Keratinocyte (primary cell): ENCODE data around the gene FURIN. TPM values are rescaled to one million over a fixed set of nuclear protein-coding genes. Genes with fewer than 3 reads are reported as not detected.
A peak's percentile ranks its signal among the peaks of the same experiment; 100 is the strongest.

ENCODE experiments used
- DNase-seq: peaks from one replicate; pipeline ENCODE4 v3.0.0-alpha.2; 2011; ENCODE audit warnings: low read depth, missing footprints, low spot score
- FAIRE-seq: peaks from 2 replicates; lab custom pipeline; 2011; peaks lifted over from hg19 to GRCh38; lab: Jason Lieb, UNC
- H2AFZ ChIP-seq: 2 replicates; pipeline ENCODE4 v1.6.0; 2012; ENCODE audit warnings: low read length, control low read depth, inconsistent platforms; ENCODE audit not compliant: control insufficient read depth
- H3K27ac ChIP-seq: 2 replicates; pipeline ENCODE4 v1.5.1; 2011; ENCODE audit warnings: low read length; ENCODE audit not compliant: control insufficient read depth, insufficient read depth
- H3K27me3 ChIP-seq: 3 replicates; pipeline ENCODE4 v1.6.0; 2011; ENCODE audit warnings: low read length; ENCODE audit not compliant: control insufficient read depth, insufficient read depth; ENCODE audit errors: extremely low read depth
- H3K36me3 ChIP-seq, 2 experiments: 2 replicates in 1 of 2; 3 replicates in 1 of 2; pipeline ENCODE4 v1.5.1; 2011; ENCODE audit warnings: low read length in 2 of 2, mild to moderate bottlenecking in 1 of 2; ENCODE audit not compliant: control insufficient read depth in 2 of 2, insufficient read depth in 2 of 2; ENCODE audit errors: extremely low read depth in 1 of 2
- H3K4me1 ChIP-seq: 3 replicates; pipeline ENCODE4 v1.5.1; 2011; ENCODE audit warnings: low read length; ENCODE audit not compliant: control insufficient read depth, insufficient read depth; ENCODE audit errors: extremely low read depth
- H3K4me2 ChIP-seq: 3 replicates; pipeline ENCODE4 v1.6.0; 2011; ENCODE audit warnings: low read depth, low read length; ENCODE audit not compliant: control insufficient read depth, insufficient read depth; ENCODE audit errors: extremely low read depth
- H3K4me3 ChIP-seq, 3 experiments: fragments of 200-600 bp in 1 of 3; sonication (generic) in 1 of 3; 2 replicates in 2 of 3; 3 replicates in 1 of 3; pipeline ENCODE4 v1.5.1; 2011 to 2016; ENCODE audit warnings: low read length in 3 of 3, mild to moderate bottlenecking in 3 of 3, control low read depth in 2 of 3, inconsistent platforms in 1 of 3, low read depth in 1 of 3, mixed read lengths in 1 of 3, mixed run types in 1 of 3, moderate library complexity in 1 of 3; ENCODE audit not compliant: control insufficient read depth in 2 of 3, insufficient read depth in 2 of 3; ENCODE audit errors: extremely low read depth in 1 of 3
- H3K79me2 ChIP-seq: 2 replicates; pipeline ENCODE4 v1.6.0; 2012; ENCODE audit warnings: low read length; ENCODE audit not compliant: control insufficient read depth, insufficient read depth
- H3K9ac ChIP-seq: 3 replicates; pipeline ENCODE4 v1.6.0; 2011; ENCODE audit warnings: low read length; ENCODE audit not compliant: control insufficient read depth, insufficient read depth; ENCODE audit errors: extremely low read depth
- H3K9me1 ChIP-seq: 3 replicates; pipeline ENCODE4 v1.6.0; 2011; ENCODE audit warnings: low read length; ENCODE audit not compliant: control insufficient read depth, insufficient read depth; ENCODE audit errors: extremely low read depth
- H3K9me3 ChIP-seq: 2 replicates; pipeline ENCODE4 v1.5.1; 2012; ENCODE audit warnings: low read depth, low read length; ENCODE audit not compliant: control insufficient read depth
- H4K20me1 ChIP-seq: 3 replicates; pipeline ENCODE4 v1.6.0; 2011; ENCODE audit warnings: low read length; ENCODE audit not compliant: control insufficient read depth, insufficient read depth; ENCODE audit errors: extremely low read depth
- EZH2 ChIP-seq: IDR thresholded peaks from one replicate; pipeline ENCODE4 v1.6.1; 2012; ENCODE audit warnings: inconsistent platforms, mild to moderate bottlenecking, low read length, moderate library complexity
- dilution Hi-C: fragments of 300-500 bp; cut with MboI; formaldehyde crosslinking; loops from one replicate; pipeline ENCODE4 v1.7.0; 2020; ENCODE audit warnings: low sequenced_read_pairs; ENCODE audit not compliant: extremely low pct_ligation_motif_present
- polyA plus RNA-seq, 5 experiments: library from polyadenylated mRNA; depleted of rRNA in 3 of 5; stranded (reverse) in 3 of 5; stranded (forward) in 1 of 5; unstranded in 1 of 5; fragments of >200 nt; gene quantifications; 1 replicate in 1 of 5; 2 replicates in 3 of 5; 3 replicates in 1 of 5; pipeline versions ENCODE4 v1.2.1 to v1.2.3, GENCODE V29; 2011 to 2012; ENCODE audit warnings: missing spikeins in 2 of 5, low read depth in 1 of 5, low replicate concordance in 1 of 5
- TF ChIP-seq, protein P1 (sequence below), 3 experiments: IDR thresholded peaks in 1 of 3; conservative IDR thresholded peaks in 1 of 3; optimal IDR thresholded peaks in 1 of 3; 2 replicates in 2 of 3; 3 replicates in 1 of 3; pipeline versions ENCODE3 to v1.5.1; 2011; ENCODE audit warnings: low read length in 3 of 3, mild to moderate bottlenecking in 3 of 3, moderate library complexity in 2 of 3, control low read depth in 1 of 3, inconsistent platforms in 1 of 3; ENCODE audit not compliant: insufficient read depth in 2 of 3; ENCODE audit errors: extremely low read depth in 1 of 3

The FURIN gene
- polyA plus RNA-seq, 1 donor (not counting 4 experiments of a cell fraction or from before 2014, with no cell fraction given), result 22.8 TPM

GRCh38 chr15:90883526-90883975 lies 15.2 kb downstream of the FURIN start:
- TF ChIP-seq, protein P1, sequence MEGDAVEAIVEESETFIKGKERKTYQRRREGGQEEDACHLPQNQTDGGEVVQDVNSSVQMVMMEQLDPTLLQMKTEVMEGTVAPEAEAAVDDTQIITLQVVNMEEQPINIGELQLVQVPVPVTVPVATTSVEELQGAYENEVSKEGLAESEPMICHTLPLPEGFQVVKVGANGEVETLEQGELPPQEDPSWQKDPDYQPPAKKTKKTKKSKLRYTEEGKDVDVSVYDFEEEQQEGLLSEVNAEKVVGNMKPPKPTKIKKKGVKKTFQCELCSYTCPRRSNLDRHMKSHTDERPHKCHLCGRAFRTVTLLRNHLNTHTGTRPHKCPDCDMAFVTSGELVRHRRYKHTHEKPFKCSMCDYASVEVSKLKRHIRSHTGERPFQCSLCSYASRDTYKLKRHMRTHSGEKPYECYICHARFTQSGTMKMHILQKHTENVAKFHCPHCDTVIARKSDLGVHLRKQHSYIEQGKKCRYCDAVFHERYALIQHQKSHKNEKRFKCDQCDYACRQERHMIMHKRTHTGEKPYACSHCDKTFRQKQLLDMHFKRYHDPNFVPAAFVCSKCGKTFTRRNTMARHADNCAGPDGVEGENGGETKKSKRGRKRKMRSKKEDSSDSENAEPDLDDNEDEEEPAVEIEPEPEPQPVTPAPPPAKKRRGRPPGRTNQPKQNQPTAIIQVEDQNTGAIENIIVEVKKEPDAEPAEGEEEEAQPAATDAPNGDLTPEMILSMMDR (optimal IDR thresholded peaks at IDR 0.05 in 1 of 3, IDR thresholded peaks at IDR 0.05 in 1 of 3, conservative IDR thresholded peaks at IDR 0.05 in 1 of 3; ENCODE audit: extremely low read depth in 1 of 3, insufficient read depth in 2 of 3, low read length in 3 of 3), result no peak
- no peak for TF ChIP-seq EZH2
- Histone ChIP-seq H3K4me3 (no peak overlapping the region), H3K4me1 (no peaks in the 10 kb centered on the region), H3K27ac (no peak overlapping the region), H4K20me1 (no peaks in the 10 kb centered on the region), H2AFZ (no peak overlapping the region), H3K9me3 (no peaks in the 10 kb centered on the region), H3K79me2 (no peaks in the 10 kb centered on the region), H3K4me2 (peak overlapping the region; percentile 45), H3K9ac (peak overlapping the region; percentile 47), H3K9me1 (no peaks in the 10 kb centered on the region), H3K27me3 (no peaks in the 10 kb centered on the region), H3K36me3 (peaks cover 8 to 17% of the 10 kb centered on the region in 2 experiments)
- FAIRE-seq (peak; percentile 53), DNase-seq (no peak)
- dilution Hi-C loops, result no loop called here

DNA sequence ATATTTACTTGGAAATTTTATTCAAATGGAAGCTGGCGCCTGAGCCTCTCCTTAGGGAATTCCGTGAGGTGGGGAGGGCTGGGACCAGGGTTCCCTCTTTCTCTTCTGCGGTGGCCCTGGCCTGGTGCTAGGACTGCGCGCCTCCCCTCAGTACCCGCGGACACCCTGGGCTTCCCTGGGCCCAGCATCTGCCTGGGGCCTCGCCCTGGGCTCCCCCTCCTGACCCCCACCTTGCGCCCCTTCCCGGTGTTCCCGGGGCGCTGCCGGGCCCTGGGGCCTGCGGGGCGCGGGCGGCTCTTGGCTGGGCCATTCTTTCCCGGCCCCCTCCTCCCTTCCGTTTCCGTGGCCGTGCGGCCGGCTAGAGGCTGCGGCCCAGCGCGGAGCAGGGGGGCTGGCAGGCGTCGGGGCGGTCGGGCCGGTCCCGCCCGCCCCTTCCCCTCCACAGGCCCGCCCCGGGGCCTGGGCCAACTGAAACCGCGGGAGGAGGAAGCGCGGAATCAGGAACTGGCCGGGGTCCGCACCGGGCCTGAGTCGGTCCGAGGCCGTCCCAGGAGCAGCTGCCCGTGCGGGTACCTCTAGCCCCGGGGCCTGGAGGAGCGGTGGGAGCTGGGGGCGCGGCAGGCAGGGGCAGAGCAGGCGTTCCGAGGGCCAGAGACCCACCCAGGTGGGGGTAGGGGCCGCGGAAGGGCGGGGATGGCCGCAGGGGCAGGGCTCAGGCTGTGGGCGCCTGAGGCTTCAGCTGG lies 15.8 kb downstream of the FURIN start, which contains the start of gene FES:
TSS of gene FES (plus strand) at position 529 of the 743 bp plus-strand sequence. CDS start 542 bp downstream, outside the sequence.
- H3K9ac ChIP-seq, result peak within 1 kb of the TSS; percentile 47
- H3K36me3 ChIP-seq, result peaks cover 8 to 16% of the 10 kb centered on the region in 2 experiments
- no peak within 1 kb of the TSS for H3K27ac ChIP-seq
- no peaks in the 10 kb centered on the region for H3K9me1 ChIP-seq
- no peaks in the 10 kb centered on the region for H3K27me3 ChIP-seq
- no peaks in the 10 kb centered on the region for H3K4me1 ChIP-seq
- dilution Hi-C loops, result no loop called here
- no peak for FAIRE-seq
- peak within 1 kb of the TSS; percentile 30 for H2AFZ ChIP-seq
- no peaks in the 10 kb centered on the region for H3K79me2 ChIP-seq
- peak within 1 kb of the TSS; percentile 45 for H3K4me2 ChIP-seq
- no peak for DNase-seq
- H4K20me1 ChIP-seq, result no peaks in the 10 kb centered on the region
- TF ChIP-seq, protein P1 (optimal IDR thresholded peaks at IDR 0.05 in 1 of 3, IDR thresholded peaks at IDR 0.05 in 1 of 3, conservative IDR thresholded peaks at IDR 0.05 in 1 of 3; ENCODE audit: extremely low read depth in 1 of 3, insufficient read depth in 2 of 3, low read length in 3 of 3), result no peak
- no peak for TF ChIP-seq EZH2
- H3K9me3 ChIP-seq, result no peaks in the 10 kb centered on the region
- peak within 1 kb of the TSS in 1 of 3 experiments; percentile 13 for H3K4me3 ChIP-seq
